OCI-LY3 (cell line): ENCODE measurements around the gene CEACAM1.

ENCODE experiments used
- EZH2phosphoT487 ChIP-seq: fragments of 200-600 bp; shearing (Covaris generic); IDR thresholded peaks from 2 replicates; pipeline ENCODE4 v1.6.1; 2018; ENCODE audit warnings: antibody characterized with exemption, mixed run types, low read depth
- TF ChIP-seq, protein P1 (sequence below): fragments of 200-600, 300-600 bp; sonication (generic); IDR thresholded peaks from 2 replicates; pipeline ENCODE4 v1.5.1; 2014; ENCODE audit warnings: antibody characterized with exemption, low read length, low read depth

- TF ChIP-seq, protein P1, sequence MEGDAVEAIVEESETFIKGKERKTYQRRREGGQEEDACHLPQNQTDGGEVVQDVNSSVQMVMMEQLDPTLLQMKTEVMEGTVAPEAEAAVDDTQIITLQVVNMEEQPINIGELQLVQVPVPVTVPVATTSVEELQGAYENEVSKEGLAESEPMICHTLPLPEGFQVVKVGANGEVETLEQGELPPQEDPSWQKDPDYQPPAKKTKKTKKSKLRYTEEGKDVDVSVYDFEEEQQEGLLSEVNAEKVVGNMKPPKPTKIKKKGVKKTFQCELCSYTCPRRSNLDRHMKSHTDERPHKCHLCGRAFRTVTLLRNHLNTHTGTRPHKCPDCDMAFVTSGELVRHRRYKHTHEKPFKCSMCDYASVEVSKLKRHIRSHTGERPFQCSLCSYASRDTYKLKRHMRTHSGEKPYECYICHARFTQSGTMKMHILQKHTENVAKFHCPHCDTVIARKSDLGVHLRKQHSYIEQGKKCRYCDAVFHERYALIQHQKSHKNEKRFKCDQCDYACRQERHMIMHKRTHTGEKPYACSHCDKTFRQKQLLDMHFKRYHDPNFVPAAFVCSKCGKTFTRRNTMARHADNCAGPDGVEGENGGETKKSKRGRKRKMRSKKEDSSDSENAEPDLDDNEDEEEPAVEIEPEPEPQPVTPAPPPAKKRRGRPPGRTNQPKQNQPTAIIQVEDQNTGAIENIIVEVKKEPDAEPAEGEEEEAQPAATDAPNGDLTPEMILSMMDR, result no peak
- no peak for TF ChIP-seq EZH2phosphoT487
These were observed 50.3 kb downstream of the CEACAM1 start for GRCh38 chr19:42477933-42478332.
